ENCODE measurements around the gene ACO2. TPM values are rescaled to one million over a fixed set of nuclear protein-coding genes. Genes with fewer than 3 reads are reported as not detected.
"Not testable (repeated sequence)": the region's sequence is repeated elsewhere in the genome, so short reads cannot be mapped to it uniquely, and the experiment has no call there.

ACO2 gene
- total RNA-seq, 1 experiment from 2014 or later = 71.5 TPM

DNA sequence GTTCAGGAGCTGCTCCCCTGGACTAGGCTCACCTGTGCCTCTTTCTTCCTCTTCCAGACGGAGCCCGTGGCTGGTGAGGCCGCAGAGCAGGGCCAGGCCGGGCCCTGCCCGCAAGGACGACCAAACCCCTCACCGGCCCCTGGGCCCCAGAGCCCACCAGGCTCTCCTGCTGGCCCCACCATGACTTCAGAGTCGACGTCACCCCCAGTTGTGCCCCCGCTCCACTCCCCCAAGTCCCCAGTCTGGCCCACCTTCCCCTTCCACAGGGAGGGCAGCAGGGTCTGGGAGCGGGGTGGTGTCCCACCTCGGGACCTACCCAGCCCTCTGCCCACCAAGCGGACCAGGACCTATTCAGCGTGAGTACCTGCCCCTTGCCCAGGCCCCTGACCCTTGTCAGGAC, 102.9 kb downstream of the ACO2 start:
- CTCF ChIA-PET = no interaction called here
- no peak overlapping the region for H3K27ac ChIP-seq (ENCODE audit: low read length)
- no peak overlapping the region for H3K4me3 ChIP-seq (ENCODE audit: low read depth in 2 of 2, low read length in 2 of 2)
- TF ChIP-seq POLR2AphosphoS5 (IDR thresholded peaks at IDR 0.05; ENCODE audit: low read depth, low read length) = no peak
- no peak for TF ChIP-seq SIN3A (IDR thresholded peaks at IDR 0.05; ENCODE audit: borderline replicate concordance, insufficient read depth, low read depth, low read length)
- TF ChIP-seq TCF7L2 (IDR thresholded peaks at IDR 0.05; ENCODE audit: low read depth, low read length) = no peak
- TF ChIP-seq, protein P1, sequence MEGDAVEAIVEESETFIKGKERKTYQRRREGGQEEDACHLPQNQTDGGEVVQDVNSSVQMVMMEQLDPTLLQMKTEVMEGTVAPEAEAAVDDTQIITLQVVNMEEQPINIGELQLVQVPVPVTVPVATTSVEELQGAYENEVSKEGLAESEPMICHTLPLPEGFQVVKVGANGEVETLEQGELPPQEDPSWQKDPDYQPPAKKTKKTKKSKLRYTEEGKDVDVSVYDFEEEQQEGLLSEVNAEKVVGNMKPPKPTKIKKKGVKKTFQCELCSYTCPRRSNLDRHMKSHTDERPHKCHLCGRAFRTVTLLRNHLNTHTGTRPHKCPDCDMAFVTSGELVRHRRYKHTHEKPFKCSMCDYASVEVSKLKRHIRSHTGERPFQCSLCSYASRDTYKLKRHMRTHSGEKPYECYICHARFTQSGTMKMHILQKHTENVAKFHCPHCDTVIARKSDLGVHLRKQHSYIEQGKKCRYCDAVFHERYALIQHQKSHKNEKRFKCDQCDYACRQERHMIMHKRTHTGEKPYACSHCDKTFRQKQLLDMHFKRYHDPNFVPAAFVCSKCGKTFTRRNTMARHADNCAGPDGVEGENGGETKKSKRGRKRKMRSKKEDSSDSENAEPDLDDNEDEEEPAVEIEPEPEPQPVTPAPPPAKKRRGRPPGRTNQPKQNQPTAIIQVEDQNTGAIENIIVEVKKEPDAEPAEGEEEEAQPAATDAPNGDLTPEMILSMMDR (IDR thresholded peaks at IDR 0.05) = no peak
- TF ChIP-seq, protein P2, sequence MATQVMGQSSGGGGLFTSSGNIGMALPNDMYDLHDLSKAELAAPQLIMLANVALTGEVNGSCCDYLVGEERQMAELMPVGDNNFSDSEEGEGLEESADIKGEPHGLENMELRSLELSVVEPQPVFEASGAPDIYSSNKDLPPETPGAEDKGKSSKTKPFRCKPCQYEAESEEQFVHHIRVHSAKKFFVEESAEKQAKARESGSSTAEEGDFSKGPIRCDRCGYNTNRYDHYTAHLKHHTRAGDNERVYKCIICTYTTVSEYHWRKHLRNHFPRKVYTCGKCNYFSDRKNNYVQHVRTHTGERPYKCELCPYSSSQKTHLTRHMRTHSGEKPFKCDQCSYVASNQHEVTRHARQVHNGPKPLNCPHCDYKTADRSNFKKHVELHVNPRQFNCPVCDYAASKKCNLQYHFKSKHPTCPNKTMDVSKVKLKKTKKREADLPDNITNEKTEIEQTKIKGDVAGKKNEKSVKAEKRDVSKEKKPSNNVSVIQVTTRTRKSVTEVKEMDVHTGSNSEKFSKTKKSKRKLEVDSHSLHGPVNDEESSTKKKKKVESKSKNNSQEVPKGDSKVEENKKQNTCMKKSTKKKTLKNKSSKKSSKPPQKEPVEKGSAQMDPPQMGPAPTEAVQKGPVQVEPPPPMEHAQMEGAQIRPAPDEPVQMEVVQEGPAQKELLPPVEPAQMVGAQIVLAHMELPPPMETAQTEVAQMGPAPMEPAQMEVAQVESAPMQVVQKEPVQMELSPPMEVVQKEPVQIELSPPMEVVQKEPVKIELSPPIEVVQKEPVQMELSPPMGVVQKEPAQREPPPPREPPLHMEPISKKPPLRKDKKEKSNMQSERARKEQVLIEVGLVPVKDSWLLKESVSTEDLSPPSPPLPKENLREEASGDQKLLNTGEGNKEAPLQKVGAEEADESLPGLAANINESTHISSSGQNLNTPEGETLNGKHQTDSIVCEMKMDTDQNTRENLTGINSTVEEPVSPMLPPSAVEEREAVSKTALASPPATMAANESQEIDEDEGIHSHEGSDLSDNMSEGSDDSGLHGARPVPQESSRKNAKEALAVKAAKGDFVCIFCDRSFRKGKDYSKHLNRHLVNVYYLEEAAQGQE (IDR thresholded peaks at IDR 0.05; ENCODE audit: insufficient read depth in 1 of 2, low read depth in 2 of 2, low read length in 1 of 2) = no peak
- BruUV-seq (replicated peaks) = no TSS peak
- H3K36me3 ChIP-seq (ENCODE audit: control insufficient read depth, insufficient read depth, low read length) = no peaks in the 10 kb centered on the region
- in situ Hi-C loops (cut with HindIII; ENCODE audit: low pct_unique_long_range_greater_than_20kb, low sequenced_read_pairs) (no loop called here), intact Hi-C loops (cut with micrococcal nuclease; ENCODE audit: unreplicated experiment) (no loop called here)
- H3K27me3 ChIP-seq (ENCODE audit: control insufficient read depth, insufficient read depth, low read length) = no peaks in the 10 kb centered on the region
- no peak for ATAC-seq
- POLR2A ChIA-PET = interaction anchor here (1.1 kb wide), 1 partner anchor 18 kb away, joined by 5 read pairs; the partner anchor contains the start of gene PMM1
- no peak for DNase-seq (ENCODE audit: low read depth, low spot score)
- H3K9me3 ChIP-seq (ENCODE audit: control insufficient read depth, insufficient read depth, low read depth, low read length) = no peaks in the 10 kb centered on the region
- H3K4me1 ChIP-seq (ENCODE audit: control insufficient read depth, insufficient read depth, low read length) = peaks cover 9% of the 10 kb centered on the region

DNA sequence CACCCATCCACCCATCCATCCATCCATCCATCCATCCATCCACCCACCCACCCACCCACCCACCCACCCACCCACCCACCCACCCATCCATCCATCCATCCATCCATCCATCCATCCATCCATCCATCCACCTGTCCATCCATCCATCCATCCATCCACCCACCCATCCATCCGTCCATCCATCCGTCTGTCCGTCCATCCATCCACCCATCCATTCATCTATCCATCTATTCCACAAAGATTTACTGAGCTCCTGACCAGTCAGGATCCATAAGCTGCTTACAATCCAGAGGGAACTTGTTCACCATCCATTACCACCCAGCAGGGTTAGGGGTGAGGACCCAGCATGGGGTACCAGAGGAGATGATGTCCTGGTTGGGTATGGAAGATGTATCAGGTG, 103.4 kb downstream of the ACO2 start:
- DNase-seq (ENCODE audit: low read depth, low spot score); in situ Hi-C loops (cut with HindIII; ENCODE audit: low pct_unique_long_range_greater_than_20kb, low sequenced_read_pairs); intact Hi-C loops (cut with micrococcal nuclease; ENCODE audit: unreplicated experiment); ATAC-seq; H3K36me3 ChIP-seq (ENCODE audit: control insufficient read depth, insufficient read depth, low read length); H3K4me1 ChIP-seq (ENCODE audit: control insufficient read depth, insufficient read depth, low read length); BruUV-seq (replicated peaks); H3K27me3 ChIP-seq (ENCODE audit: control insufficient read depth, insufficient read depth, low read length); H3K4me3 ChIP-seq (ENCODE audit: low read depth in 2 of 2, low read length in 2 of 2); H3K27ac ChIP-seq (ENCODE audit: low read length); H3K9me3 ChIP-seq (ENCODE audit: control insufficient read depth, insufficient read depth, low read depth, low read length); CTCF ChIA-PET: not testable (repeated sequence)
- POLR2A ChIA-PET = interaction anchor here (1.1 kb wide), 1 partner anchor 17 kb away, joined by 5 read pairs; the partner anchor contains the start of gene PMM1

DNA sequence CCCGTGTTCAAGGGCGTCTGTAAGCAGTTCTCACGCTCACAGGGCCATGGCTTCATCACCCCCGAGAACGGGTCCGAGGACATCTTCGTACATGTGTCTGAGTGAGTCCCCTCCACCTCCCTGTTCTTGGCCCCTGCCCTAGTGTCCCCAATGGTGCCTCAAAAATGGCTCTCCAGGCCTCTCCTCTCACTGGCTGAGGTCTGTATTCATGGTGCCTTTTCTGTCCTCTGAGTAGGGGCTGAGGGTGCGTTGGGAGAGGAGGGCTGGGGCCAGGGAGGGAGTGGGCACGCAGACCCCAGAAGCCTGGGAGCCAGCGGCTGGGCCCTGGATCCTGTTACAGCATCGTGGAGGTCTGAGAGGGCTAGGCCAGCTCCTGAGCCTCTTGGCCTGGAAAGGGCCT, 104.8 kb downstream of the ACO2 start:
- Histone ChIP-seq H3K9me3 (ENCODE audit: control insufficient read depth, insufficient read depth, low read depth, low read length) (no peaks in the 10 kb centered on the region), H3K4me3 (ENCODE audit: low read depth in 2 of 2, low read length in 2 of 2) (no peak overlapping the region), H3K27ac (ENCODE audit: low read length) (no peak overlapping the region), H3K36me3 (ENCODE audit: control insufficient read depth, insufficient read depth, low read length) (no peaks in the 10 kb centered on the region), H3K27me3 (ENCODE audit: control insufficient read depth, insufficient read depth, low read length) (no peaks in the 10 kb centered on the region), H3K4me1 (ENCODE audit: control insufficient read depth, insufficient read depth, low read length) (no peaks in the 10 kb centered on the region; the same call in 1 of the 2 replicates)
- in situ Hi-C loops (cut with HindIII; ENCODE audit: low pct_unique_long_range_greater_than_20kb, low sequenced_read_pairs) = no loop called here
- ChIA-PET POLR2A (no interaction called here), CTCF (no interaction called here)
- TF ChIP-seq, protein P2 (IDR thresholded peaks at IDR 0.05; ENCODE audit: insufficient read depth in 1 of 2, low read depth in 2 of 2, low read length in 1 of 2) = no peak
- TF ChIP-seq, protein P1 (IDR thresholded peaks at IDR 0.05) = no peak
- TF ChIP-seq SIN3A (IDR thresholded peaks at IDR 0.05; ENCODE audit: borderline replicate concordance, insufficient read depth, low read depth, low read length) (no peak), POLR2AphosphoS5 (IDR thresholded peaks at IDR 0.05; ENCODE audit: low read depth, low read length) (no peak), TCF7L2 (IDR thresholded peaks at IDR 0.05; ENCODE audit: low read depth, low read length) (no peak)
- no TSS peak for BruUV-seq (replicated peaks)
- DNase-seq (ENCODE audit: low read depth, low spot score) = no peak
- intact Hi-C loops (cut with micrococcal nuclease; ENCODE audit: unreplicated experiment) = no loop called here
- ATAC-seq = no peak
